ENCODE measurements around the gene PACRG. TPM values are rescaled to one million over a fixed set of nuclear protein-coding genes. Genes with fewer than 3 reads are reported as not detected.

The PACRG gene
- polyA plus RNA-seq, 1 donor = 1.5 TPM

DNA sequence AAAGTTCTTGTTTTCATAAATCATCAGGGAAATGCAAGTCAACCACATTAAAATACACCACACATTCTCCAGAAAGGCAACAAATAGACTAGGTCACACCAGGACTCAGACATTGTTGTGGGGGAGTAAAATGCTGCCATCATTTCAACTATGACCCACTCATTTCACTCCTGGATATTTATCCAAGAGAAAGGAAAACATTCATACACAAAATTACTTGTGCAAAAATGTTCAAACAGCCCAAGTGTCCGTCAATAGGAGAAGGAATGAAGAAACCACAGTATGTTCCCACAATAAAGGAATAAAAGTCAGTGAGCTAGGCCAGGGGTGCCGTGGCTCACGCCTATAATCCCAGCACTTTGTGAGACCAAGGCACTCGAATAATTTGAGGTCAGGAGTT, 605.3 kb downstream of the PACRG start:
- H3K27ac ChIP-seq (ENCODE audit: low read length) = no peak overlapping the region
- H3K9me3 ChIP-seq (ENCODE audit: control insufficient read depth, low read depth, low read length) = no peaks in the 10 kb centered on the region
- no peaks in the 10 kb centered on the region for H3K4me1 ChIP-seq (ENCODE audit: control insufficient read depth, insufficient read depth, low read length)
- no CpG with 5 or more reads among the region's 4 CpGs for WGBS (ENCODE audit: insufficient coverage, low lambda C conversion rate)
- no peak overlapping the region for H3K4me3 ChIP-seq (ENCODE audit: low read length)
- no peaks in the 10 kb centered on the region for H3K36me3 ChIP-seq (ENCODE audit: control insufficient read depth, insufficient read depth, low read length)
- no peak for DNase-seq
- H3K27me3 ChIP-seq (ENCODE audit: control insufficient read depth, insufficient read depth, low read length) = no peaks in the 10 kb centered on the region

DNA sequence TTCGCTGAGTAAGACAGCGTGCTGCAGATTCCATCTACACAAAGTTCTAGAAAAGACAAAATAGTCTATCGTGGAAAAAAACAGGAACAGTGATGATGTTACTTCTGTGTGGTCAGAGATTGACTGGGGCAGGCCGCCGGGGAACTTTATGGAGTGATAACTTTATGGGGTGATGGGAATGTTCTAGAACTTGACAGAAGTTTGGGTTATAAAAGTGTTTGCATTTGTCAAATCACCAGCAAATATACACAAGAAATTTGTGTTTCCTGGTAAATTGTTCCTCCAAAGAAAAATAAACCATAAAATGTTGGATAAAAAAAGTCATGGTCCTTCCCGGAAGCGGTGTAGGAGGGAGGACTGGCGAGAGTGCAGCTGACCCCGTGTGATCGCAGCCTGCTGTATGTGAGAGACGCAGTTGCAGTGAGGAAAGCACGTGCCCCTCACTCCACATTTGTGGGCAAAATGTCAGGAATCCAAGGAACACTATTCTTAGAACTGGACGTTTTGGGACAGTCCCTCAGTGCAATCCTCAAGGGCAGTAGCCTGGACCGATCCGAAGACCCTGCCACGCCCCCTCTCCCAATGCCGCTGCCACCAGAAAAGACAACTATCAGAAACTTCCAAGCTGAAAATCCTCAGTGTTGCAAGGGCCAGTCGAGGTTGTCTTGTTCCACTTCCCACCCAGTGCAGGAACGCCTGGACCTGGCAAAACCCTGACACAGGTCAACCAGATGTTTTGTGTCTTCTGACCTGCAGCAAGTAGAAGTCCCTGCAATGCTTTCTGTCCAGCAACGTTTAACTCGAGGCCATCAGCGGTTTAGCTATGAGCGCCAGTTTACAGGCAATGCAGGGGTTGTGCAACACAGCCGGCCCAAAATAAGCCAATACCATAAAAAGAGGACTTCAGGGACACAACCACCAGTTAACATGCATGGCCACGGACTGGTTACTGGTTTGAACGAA, 606.2 kb downstream of the PACRG start:
- Histone ChIP-seq H3K27ac (ENCODE audit: low read length) (no peak overlapping the region), H3K27me3 (ENCODE audit: control insufficient read depth, insufficient read depth, low read length) (no peaks in the 10 kb centered on the region), H3K4me3 (ENCODE audit: low read length) (no peak overlapping the region), H3K9me3 (ENCODE audit: control insufficient read depth, low read depth, low read length) (no peaks in the 10 kb centered on the region), H3K4me1 (ENCODE audit: control insufficient read depth, insufficient read depth, low read length) (peaks cover 6% of the 10 kb centered on the region), H3K36me3 (ENCODE audit: control insufficient read depth, insufficient read depth, low read length) (no peaks in the 10 kb centered on the region)
- 75% methylated on average over 4 of the region's 26 CpGs for WGBS (ENCODE audit: insufficient coverage, low lambda C conversion rate)
- no peak for DNase-seq

- no CpG with 5 or more reads among the region's 7 CpGs for WGBS (ENCODE audit: insufficient coverage, low lambda C conversion rate)
- H3K9me3 ChIP-seq (ENCODE audit: control insufficient read depth, low read depth, low read length) = no peaks in the 10 kb centered on the region
- H3K27me3 ChIP-seq (ENCODE audit: control insufficient read depth, insufficient read depth, low read length) = no peaks in the 10 kb centered on the region
- DNase-seq = no peak
- peaks cover 6% of the 10 kb centered on the region for H3K4me1 ChIP-seq (ENCODE audit: control insufficient read depth, insufficient read depth, low read length)
- no peaks in the 10 kb centered on the region for H3K36me3 ChIP-seq (ENCODE audit: control insufficient read depth, insufficient read depth, low read length)
- no peak overlapping the region for H3K27ac ChIP-seq (ENCODE audit: low read length)
- no peak overlapping the region for H3K4me3 ChIP-seq (ENCODE audit: low read length)
Observed at GRCh38 chr6:163335056-163335455, 607.3 kb downstream of the PACRG start.

DNA sequence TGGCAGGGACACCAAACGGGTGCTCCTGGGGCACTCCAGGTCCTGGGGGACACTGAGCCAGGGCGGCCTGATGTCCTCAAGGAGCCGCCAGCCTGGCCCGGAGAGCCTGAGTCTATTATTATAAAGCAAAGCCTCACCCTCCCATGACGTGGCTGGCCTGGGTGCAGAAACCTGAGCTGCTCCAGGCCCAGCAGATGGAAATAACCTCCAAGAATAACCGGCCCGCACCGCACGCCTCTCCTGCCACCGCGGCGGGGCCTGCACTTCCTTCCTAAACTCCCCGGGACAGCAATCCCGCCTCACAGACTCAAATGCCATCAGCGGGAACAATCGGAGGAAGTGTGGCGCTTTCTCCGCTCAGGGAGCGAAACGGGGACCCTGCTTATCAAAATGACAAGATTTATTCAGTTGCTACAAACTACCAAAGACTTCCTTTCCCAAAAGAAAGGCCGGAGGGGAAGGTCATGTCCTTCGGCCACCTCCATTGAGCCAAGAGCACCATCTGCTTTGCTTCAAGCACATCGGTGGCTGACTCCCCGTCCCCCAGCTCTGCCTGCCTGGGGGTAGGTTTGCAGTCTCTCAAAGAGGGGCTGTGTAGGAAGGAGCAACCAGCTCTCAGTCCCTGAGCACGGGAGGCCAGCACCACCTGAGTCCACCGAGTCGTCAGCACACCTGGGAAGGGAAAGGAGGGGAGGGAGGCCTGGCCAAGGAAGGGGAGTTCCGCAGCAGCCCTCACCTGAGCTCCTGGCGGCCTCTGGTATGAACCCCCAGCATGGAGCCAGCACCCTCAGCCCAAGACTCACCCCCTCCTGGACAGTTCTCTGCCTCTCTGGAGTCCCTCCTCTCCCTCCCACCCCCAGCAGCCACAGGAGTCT, 608.1 kb downstream of the PACRG start:
- Histone ChIP-seq H3K9me3 (ENCODE audit: control insufficient read depth, low read depth, low read length) (no peaks in the 10 kb centered on the region), H3K36me3 (ENCODE audit: control insufficient read depth, insufficient read depth, low read length) (no peaks in the 10 kb centered on the region), H3K27me3 (ENCODE audit: control insufficient read depth, insufficient read depth, low read length) (no peaks in the 10 kb centered on the region), H3K4me1 (ENCODE audit: control insufficient read depth, insufficient read depth, low read length) (peaks cover 6% of the 10 kb centered on the region), H3K4me3 (ENCODE audit: low read length) (no peak overlapping the region), H3K27ac (ENCODE audit: low read length) (no peak overlapping the region)
- DNase-seq = no peak
- 80% methylated on average over 1 of the region's 29 CpGs for WGBS (ENCODE audit: insufficient coverage, low lambda C conversion rate)

DNA sequence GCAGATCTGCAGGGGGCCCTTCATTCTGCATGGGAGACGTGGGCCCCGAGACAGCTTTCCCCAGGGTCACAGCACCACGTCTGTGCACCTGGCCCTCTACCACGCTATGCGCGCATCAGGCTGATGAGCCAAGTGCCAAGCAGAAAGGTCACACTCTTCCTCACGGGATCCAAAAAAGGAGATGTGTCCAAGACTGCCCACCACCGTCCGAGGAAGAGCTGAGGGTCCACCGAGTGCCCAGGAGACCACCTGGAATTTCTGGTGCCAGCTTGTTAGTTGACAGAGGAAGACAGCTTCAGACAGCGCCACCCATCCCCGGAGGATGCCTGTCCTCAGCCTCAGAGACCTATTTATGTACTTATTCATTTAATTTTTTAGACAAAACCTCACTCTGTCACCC, 609.2 kb downstream of the PACRG start:
- peaks cover 6% of the 10 kb centered on the region for H3K4me1 ChIP-seq (ENCODE audit: control insufficient read depth, insufficient read depth, low read length)
- no CpG with 5 or more reads among the region's 12 CpGs for WGBS (ENCODE audit: insufficient coverage, low lambda C conversion rate)

GRCh38 chr6:163337958-163338357, 610.2 kb downstream of the PACRG start:
- Histone ChIP-seq H3K4me1 (ENCODE audit: control insufficient read depth, insufficient read depth, low read length) (peaks cover 6% of the 10 kb centered on the region), H3K9me3 (ENCODE audit: control insufficient read depth, low read depth, low read length) (no peaks in the 10 kb centered on the region), H3K27me3 (ENCODE audit: control insufficient read depth, insufficient read depth, low read length) (no peaks in the 10 kb centered on the region), H3K27ac (ENCODE audit: low read length) (no peak overlapping the region), H3K4me3 (ENCODE audit: low read length) (no peak overlapping the region), H3K36me3 (ENCODE audit: control insufficient read depth, insufficient read depth, low read length) (no peaks in the 10 kb centered on the region)
- WGBS (ENCODE audit: insufficient coverage, low lambda C conversion rate) = no CpG with 5 or more reads among the region's 3 CpGs
- DNase-seq = no peak

More for the DNA sequence above, 609.2 kb downstream of the PACRG start:
- DNase-seq = no peak
- Histone ChIP-seq H3K9me3 (ENCODE audit: control insufficient read depth, low read depth, low read length) (no peaks in the 10 kb centered on the region), H3K36me3 (ENCODE audit: control insufficient read depth, insufficient read depth, low read length) (no peaks in the 10 kb centered on the region), H3K27ac (ENCODE audit: low read length) (no peak overlapping the region), H3K4me3 (ENCODE audit: low read length) (no peak overlapping the region), H3K27me3 (ENCODE audit: control insufficient read depth, insufficient read depth, low read length) (no peaks in the 10 kb centered on the region)

DNA sequence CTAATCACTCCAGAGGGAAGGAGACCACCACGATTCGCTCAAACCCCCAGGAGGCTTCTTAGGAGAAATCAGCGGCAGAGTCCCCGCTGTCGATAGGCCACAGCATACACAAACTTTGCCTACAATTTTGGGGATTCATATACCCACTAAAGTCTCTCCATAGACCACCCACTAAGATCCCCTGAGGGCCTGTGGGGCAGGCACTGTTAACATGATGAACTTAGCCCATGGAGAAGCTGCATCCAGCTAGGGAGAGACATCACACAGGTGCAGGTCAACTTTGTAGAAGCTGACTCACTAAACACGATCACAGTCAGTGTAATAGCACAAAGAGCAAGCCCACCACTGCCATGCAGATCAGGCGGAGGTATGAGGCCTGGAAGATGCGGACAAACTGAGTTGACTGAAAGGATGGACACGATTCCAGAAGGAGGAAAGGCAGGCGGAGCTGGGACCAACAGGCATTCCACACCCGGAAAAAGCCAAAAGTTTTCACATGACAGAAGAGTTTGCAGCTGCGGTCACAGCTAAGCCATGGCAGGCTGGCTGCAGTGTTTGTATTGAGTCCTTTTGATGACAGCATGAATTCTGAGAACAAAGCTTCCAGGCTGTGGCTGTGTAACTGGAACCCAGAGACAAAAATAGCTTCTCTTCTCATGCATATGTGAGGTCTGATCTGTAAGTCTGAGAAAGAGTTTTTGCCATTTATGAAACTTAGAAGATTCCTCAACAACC, 611.1 kb downstream of the PACRG start:
- Histone ChIP-seq H3K27me3 (ENCODE audit: control insufficient read depth, insufficient read depth, low read length) (no peaks in the 10 kb centered on the region), H3K27ac (ENCODE audit: low read length) (peak overlapping the region; percentile 23), H3K4me1 (ENCODE audit: control insufficient read depth, insufficient read depth, low read length) (peaks cover 6% of the 10 kb centered on the region), H3K36me3 (ENCODE audit: control insufficient read depth, insufficient read depth, low read length) (no peaks in the 10 kb centered on the region), H3K4me3 (ENCODE audit: low read length) (no peak overlapping the region), H3K9me3 (ENCODE audit: control insufficient read depth, low read depth, low read length) (no peaks in the 10 kb centered on the region)
- no CpG with 5 or more reads among the region's 12 CpGs for WGBS (ENCODE audit: insufficient coverage, low lambda C conversion rate)
- DNase-seq = peak in 1 of 2 donors; percentile 22

GRCh38 chr6:163339466-163339865, 611.7 kb downstream of the PACRG start:
- Histone ChIP-seq H3K4me1 (ENCODE audit: control insufficient read depth, insufficient read depth, low read length) (peaks cover 6% of the 10 kb centered on the region), H3K4me3 (ENCODE audit: low read length) (no peak overlapping the region), H3K27ac (ENCODE audit: low read length) (peak overlapping the region; percentile 23), H3K27me3 (ENCODE audit: control insufficient read depth, insufficient read depth, low read length) (no peaks in the 10 kb centered on the region), H3K36me3 (ENCODE audit: control insufficient read depth, insufficient read depth, low read length) (no peaks in the 10 kb centered on the region), H3K9me3 (ENCODE audit: control insufficient read depth, low read depth, low read length) (no peaks in the 10 kb centered on the region)
- no peak for DNase-seq
- WGBS (ENCODE audit: insufficient coverage, low lambda C conversion rate) = 100% methylated on average over 4 of the region's 5 CpGs

- Histone ChIP-seq H3K4me3 (ENCODE audit: low read length) (no peak overlapping the region), H3K27me3 (ENCODE audit: control insufficient read depth, insufficient read depth, low read length) (no peaks in the 10 kb centered on the region), H3K4me1 (ENCODE audit: control insufficient read depth, insufficient read depth, low read length) (peaks cover 6% of the 10 kb centered on the region), H3K27ac (ENCODE audit: low read length) (no peak overlapping the region), H3K36me3 (ENCODE audit: control insufficient read depth, insufficient read depth, low read length) (no peaks in the 10 kb centered on the region), H3K9me3 (ENCODE audit: control insufficient read depth, low read depth, low read length) (no peaks in the 10 kb centered on the region)
- DNase-seq = no peak
- WGBS (ENCODE audit: insufficient coverage, low lambda C conversion rate) = 85% methylated on average over 5 of the region's 19 CpGs
Observed at GRCh38 chr6:163340201-163340887, 612.6 kb downstream of the PACRG start.
